Thyroid gland (tissue), 4 donors: ENCODE data around the gene THBS4. TPM values are rescaled to one million over a fixed set of nuclear protein-coding genes. Genes with fewer than 3 reads are reported as not detected.

Experiments used
- DNase-seq, 2 donors: peaks; one replicate each; pipeline ENCODE4 v3.0.0-alpha.2; 2019
- H3K27ac ChIP-seq, 3 donors: fragments of 200-600 bp; sonication (generic); 1 replicate in 2 of 3; 2 replicates in 1 of 3; pipeline ENCODE4 v1.5.1; 2016 to 2019; ENCODE audit warnings: mild to moderate bottlenecking in 1 of 3, moderate library complexity in 1 of 3
- H3K27me3 ChIP-seq: fragments of 200-600 bp; sonication (generic); one replicate; pipeline ENCODE4 v1.5.1; 2019
- H3K36me3 ChIP-seq, 2 donors: fragments of 200-600 bp; sonication (generic); one replicate each; pipeline ENCODE4 v1.5.1; 2016 to 2019
- H3K4me1 ChIP-seq, 2 donors: fragments of 200-600 bp; sonication (generic); one replicate each; pipeline ENCODE4 v1.5.1; 2017 to 2019
- H3K4me3 ChIP-seq, 3 donors: fragments of 200-600 bp; sonication (generic); replicated peaks in 1 of 3; 1 replicate in 2 of 3; 2 replicates in 1 of 3; pipeline ENCODE4 v1.5.1; 2016; ENCODE audit warnings: mild to moderate bottlenecking in 1 of 3
- H3K9me3 ChIP-seq: fragments of 200-600 bp; sonication (generic); one replicate; pipeline ENCODE4 v1.5.1; 2017
- POLR2A ChIP-seq, 2 donors: fragments of 450-650 bp; IDR thresholded peaks; one replicate each; pipeline ENCODE4 v1.6.1; 2017; ENCODE audit warnings: antibody characterized with exemption in 2 of 2, mild to moderate bottlenecking in 2 of 2, moderate library complexity in 1 of 2
- WGBS, 2 donors: methylation state at CpG; one replicate each; pipeline ENCODE4 v1.1.5; 2017; 5-methylcytosine and 5-hydroxymethylcytosine counted together
- intact Hi-C: fragments of 100-400 bp; cut with DNase I; formaldehyde crosslinking; loops from one replicate; pipeline ENCODE4 v1.15.1; 2023
- total RNA-seq, 4 donors: library from RNA; depleted of rRNA; stranded (reverse); fragments of >200 nt; gene quantifications; one replicate each; pipeline ENCODE4 v1.2.3, GENCODE V29; 2016
- TF ChIP-seq, protein P1 (sequence below), 6 experiments: fragments of 200-600 bp in 3 of 6; fragments of 450-650 bp in 3 of 6; sonication (generic) in 3 of 6; IDR thresholded peaks; one replicate each; pipeline ENCODE4 v1.5.1; 2016 to 2019; ENCODE audit warnings: antibody characterized with exemption in 6 of 6, mild to moderate bottlenecking in 2 of 6, inconsistent platforms in 1 of 6, moderate library complexity in 1 of 6

The THBS4 gene
- total RNA-seq, 4 donors from 2014 or later: 2.4 to 4.5 (median 3.1) TPM

DNA sequence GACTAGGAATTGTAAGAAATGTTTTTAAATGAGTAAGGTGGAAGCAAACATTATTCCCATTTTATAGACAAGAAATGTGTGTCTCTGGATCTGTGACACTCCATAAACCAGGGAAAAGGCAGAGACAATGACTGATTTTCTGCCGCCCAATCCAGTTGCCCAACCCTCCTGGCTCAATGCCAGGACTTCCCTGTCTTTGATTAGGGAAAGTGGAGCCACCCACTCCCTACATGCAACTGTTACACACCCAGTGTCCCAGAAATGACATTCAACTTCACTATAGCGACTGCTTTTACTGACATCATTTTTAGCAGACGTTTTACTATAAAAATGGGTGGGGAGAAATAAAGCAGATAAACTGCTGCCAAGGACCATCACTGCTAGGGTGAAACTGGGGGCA is 79.7 kb downstream of the THBS4 start:
- H3K36me3 ChIP-seq: no peaks in the 10 kb centered on the region
- no peaks in the 10 kb centered on the region for H3K27me3 ChIP-seq
- 88 to 91% methylated on average over 3 of the region's 3 CpGs for WGBS, 2 donors

DNA sequence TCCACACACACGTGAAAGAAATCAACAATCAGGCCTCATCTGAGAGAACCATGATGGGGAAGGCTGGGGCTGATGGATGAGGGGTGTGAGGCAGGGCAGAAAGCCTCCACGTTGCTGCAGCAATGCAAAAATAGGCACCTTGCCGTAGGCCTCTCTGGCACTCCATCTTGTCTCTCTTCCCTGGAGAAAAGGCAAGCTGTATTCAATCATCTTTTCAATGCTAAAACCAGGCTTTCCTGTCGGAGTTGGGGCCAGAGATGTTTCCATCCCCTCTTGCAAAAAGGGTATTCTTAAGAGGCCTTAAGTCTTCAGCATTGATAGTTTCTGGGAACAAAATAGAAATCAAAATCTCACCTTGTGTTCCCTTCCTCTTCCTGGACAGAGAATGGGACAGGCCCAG is 80.9 kb downstream of the THBS4 start:
- Histone ChIP-seq H3K4me3 (no peak overlapping the region), H3K9me3 (no peaks in the 10 kb centered on the region), H3K27me3 (no peaks in the 10 kb centered on the region), H3K27ac (no peak overlapping the region), H3K36me3 (no peaks in the 10 kb centered on the region), H3K4me1 (no peaks in the 10 kb centered on the region)
- TF ChIP-seq, protein P1, sequence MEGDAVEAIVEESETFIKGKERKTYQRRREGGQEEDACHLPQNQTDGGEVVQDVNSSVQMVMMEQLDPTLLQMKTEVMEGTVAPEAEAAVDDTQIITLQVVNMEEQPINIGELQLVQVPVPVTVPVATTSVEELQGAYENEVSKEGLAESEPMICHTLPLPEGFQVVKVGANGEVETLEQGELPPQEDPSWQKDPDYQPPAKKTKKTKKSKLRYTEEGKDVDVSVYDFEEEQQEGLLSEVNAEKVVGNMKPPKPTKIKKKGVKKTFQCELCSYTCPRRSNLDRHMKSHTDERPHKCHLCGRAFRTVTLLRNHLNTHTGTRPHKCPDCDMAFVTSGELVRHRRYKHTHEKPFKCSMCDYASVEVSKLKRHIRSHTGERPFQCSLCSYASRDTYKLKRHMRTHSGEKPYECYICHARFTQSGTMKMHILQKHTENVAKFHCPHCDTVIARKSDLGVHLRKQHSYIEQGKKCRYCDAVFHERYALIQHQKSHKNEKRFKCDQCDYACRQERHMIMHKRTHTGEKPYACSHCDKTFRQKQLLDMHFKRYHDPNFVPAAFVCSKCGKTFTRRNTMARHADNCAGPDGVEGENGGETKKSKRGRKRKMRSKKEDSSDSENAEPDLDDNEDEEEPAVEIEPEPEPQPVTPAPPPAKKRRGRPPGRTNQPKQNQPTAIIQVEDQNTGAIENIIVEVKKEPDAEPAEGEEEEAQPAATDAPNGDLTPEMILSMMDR (IDR thresholded peaks at IDR 0.05): no peak
- no peak for TF ChIP-seq POLR2A (IDR thresholded peaks at IDR 0.05)
- intact Hi-C loops: no loop called here
- DNase-seq: no peak
- WGBS, 2 donors: 83 to 85% methylated on average over 4 of the region's 4 CpGs

More for the DNA sequence above, 79.7 kb downstream of the THBS4 start:
- no peak for DNase-seq
- Histone ChIP-seq H3K4me1 (peaks cover 1 to 3% of the 10 kb centered on the region in 2 donors), H3K9me3 (no peaks in the 10 kb centered on the region), H3K4me3 (no peak overlapping the region), H3K27ac (no peak overlapping the region)
- TF ChIP-seq POLR2A (IDR thresholded peaks at IDR 0.05): no peak
- TF ChIP-seq, protein P1 (IDR thresholded peaks at IDR 0.05): no peak
- intact Hi-C loops: no loop called here

DNA sequence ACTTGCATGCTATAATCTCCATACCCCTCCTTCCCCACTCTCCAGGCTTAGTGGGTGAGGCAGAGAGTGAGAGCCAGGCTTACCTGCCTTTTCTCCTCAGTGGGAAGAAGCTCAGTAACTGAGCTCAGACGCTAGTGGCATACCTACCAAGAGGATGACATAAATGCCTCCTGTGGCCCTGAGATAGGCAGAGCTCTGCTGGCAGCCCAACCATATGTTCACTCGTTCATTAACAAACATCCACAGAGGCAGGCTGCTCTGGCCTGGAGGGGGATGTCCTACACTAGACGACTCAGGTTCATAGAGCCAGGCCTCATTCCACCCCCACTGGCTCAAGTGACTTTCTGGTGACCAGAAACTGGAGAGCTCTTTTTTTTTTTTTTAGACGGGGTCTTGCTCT is 81.3 kb downstream of the THBS4 start:
- intact Hi-C loops: no loop called here
- no peak for DNase-seq
- Histone ChIP-seq H3K9me3 (no peaks in the 10 kb centered on the region), H3K27me3 (no peaks in the 10 kb centered on the region), H3K4me3 (no peak overlapping the region), H3K4me1 (no peaks in the 10 kb centered on the region), H3K36me3 (no peaks in the 10 kb centered on the region), H3K27ac (no peak overlapping the region)
- TF ChIP-seq POLR2A (IDR thresholded peaks at IDR 0.05): no peak
- TF ChIP-seq, protein P1 (IDR thresholded peaks at IDR 0.05): no peak
- WGBS, 2 donors: 75% methylated on average over 4 of the region's 4 CpGs

DNA sequence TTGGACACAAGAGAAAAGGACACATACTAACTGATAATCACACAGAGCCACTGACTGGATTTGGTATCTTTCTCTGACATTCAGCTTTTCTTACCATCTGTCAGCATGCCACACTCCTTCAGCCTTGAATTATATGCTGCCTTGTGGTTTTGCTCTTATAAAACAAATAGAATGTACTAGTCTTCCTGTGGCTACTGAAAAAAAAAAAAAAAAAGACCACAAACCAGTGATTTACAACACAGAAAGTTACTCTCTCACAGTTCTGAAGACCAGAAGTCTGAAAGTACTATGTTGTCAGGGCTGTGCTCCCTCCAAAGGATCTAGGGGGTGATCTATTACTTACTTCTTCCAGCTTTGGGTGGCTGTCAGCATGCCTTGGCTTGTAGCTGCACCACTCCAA is 82.3 kb downstream of the THBS4 start:
- no peak for DNase-seq
- TF ChIP-seq POLR2A (IDR thresholded peaks at IDR 0.05): no peak
- TF ChIP-seq, protein P1 (IDR thresholded peaks at IDR 0.05): no peak
- H3K36me3 ChIP-seq: no peaks in the 10 kb centered on the region
- H3K27ac ChIP-seq: no peak overlapping the region
- no peaks in the 10 kb centered on the region for H3K27me3 ChIP-seq
- no peaks in the 10 kb centered on the region for H3K9me3 ChIP-seq
- intact Hi-C loops: no loop called here
- no peaks in the 10 kb centered on the region for H3K4me1 ChIP-seq
- H3K4me3 ChIP-seq: no peak overlapping the region

DNA sequence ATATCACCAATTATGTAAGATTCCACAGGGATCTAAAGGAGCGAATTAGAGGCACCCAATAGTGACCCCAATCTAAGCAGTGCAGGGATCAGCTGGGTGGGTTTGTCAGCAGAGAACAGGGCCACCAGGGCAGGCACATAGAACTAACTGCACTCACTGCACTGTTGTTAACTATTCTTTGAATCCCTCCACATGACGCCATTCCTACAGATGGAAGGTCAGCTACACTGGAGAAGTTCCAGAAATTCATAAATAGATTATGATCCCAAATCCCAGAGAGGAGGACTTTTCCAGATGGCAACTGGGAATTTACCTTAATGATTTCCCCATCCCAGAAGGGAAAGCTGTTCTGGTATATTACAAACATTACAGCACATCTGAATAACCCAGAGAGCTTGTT is 84.2 kb downstream of the THBS4 start:
- no peak for DNase-seq
- no peak for TF ChIP-seq POLR2A (IDR thresholded peaks at IDR 0.05)
- TF ChIP-seq, protein P1 (IDR thresholded peaks at IDR 0.05): no peak
- intact Hi-C loops: no loop called here
- no peaks in the 10 kb centered on the region for H3K36me3 ChIP-seq
- no peak overlapping the region for H3K27ac ChIP-seq
- no peaks in the 10 kb centered on the region for H3K4me1 ChIP-seq
- H3K27me3 ChIP-seq: no peaks in the 10 kb centered on the region
- H3K4me3 ChIP-seq: no peak overlapping the region
- no peaks in the 10 kb centered on the region for H3K9me3 ChIP-seq
- WGBS, 2 donors: 93 to 100% methylated on average over 2 of the region's 2 CpGs
